Sigmoid colon (tissue), 7 donors: ENCODE results near the gene TRIM44. TPM values are rescaled to one million over a fixed set of nuclear protein-coding genes. Genes with fewer than 3 reads are reported as not detected.

ENCODE experiments used
- DNase-seq: peaks from one replicate; pipeline ENCODE4 v3.0.0-alpha.2; 2019
- H3K27ac ChIP-seq, 4 donors: fragments of 200-600 bp; sonication (generic); one replicate each; pipeline ENCODE4 v1.5.1; 2016 to 2019; ENCODE audit warnings: mild to moderate bottlenecking in 1 of 4
- H3K27me3 ChIP-seq, 3 donors: fragments of 200-600 bp; sonication (generic); one replicate each; pipeline ENCODE4 v1.5.1; 2019; ENCODE audit warnings: mild to moderate bottlenecking in 1 of 3
- H3K36me3 ChIP-seq, 4 donors: fragments of 200-600 bp; sonication (generic); one replicate each; pipeline ENCODE4 v1.5.1; 2016 to 2019
- H3K4me1 ChIP-seq, 4 donors: fragments of 200-600 bp; sonication (generic); one replicate each; pipeline ENCODE4 v1.5.1; 2017 to 2019
- H3K4me3 ChIP-seq, 4 donors: fragments of 200-600 bp; sonication (generic); one replicate each; pipeline ENCODE4 v1.5.1; 2017 to 2019; ENCODE audit warnings: mild to moderate bottlenecking in 2 of 4, moderate library complexity in 1 of 4
- H3K9me3 ChIP-seq, 4 donors: fragments of 200-600 bp in 3 of 4; sonication (generic) in 3 of 4; one replicate each; pipeline versions ENCODE4 v1.5.1 to v1.6.1; 2013 to 2019
- EP300 ChIP-seq, 4 donors: sonication (generic); formaldehyde crosslinking; IDR thresholded peaks; one replicate each; pipeline ENCODE4 v1.6.1; 2017; ENCODE audit warnings: antibody characterized with exemption in 4 of 4
- POLR2A ChIP-seq, 2 donors: fragments of 450-650 bp; IDR thresholded peaks; one replicate each; pipeline ENCODE4 v1.6.1; 2016; ENCODE audit warnings: antibody characterized with exemption in 2 of 2, mild to moderate bottlenecking in 2 of 2, moderate library complexity in 2 of 2
- POLR2AphosphoS5 ChIP-seq, 4 donors: sonication (generic); formaldehyde crosslinking; IDR thresholded peaks; one replicate each; pipeline ENCODE4 v1.6.1; 2017; ENCODE audit warnings: antibody characterized with exemption in 4 of 4
- whole genome bisulfite sequencing, 2 donors: extraction: QIAGEN DNeasy Blood & Tissue Kit; methylation state at CpG; one replicate each; pipeline ENCODE4 v1.1.7; 2013; 5-methylcytosine and 5-hydroxymethylcytosine counted together
- intact Hi-C: fragments of 100-400 bp; cut with DNase I; formaldehyde crosslinking; loops from one replicate; pipeline ENCODE4 v1.15.1; 2023
- polyA plus RNA-seq, 3 donors: library from polyadenylated mRNA; stranded (reverse); fragments of 200-250 nt; gene quantifications; one replicate each; pipeline ENCODE4 v1.2.3, GENCODE V29; 2013
- total RNA-seq, 4 donors: library from RNA; depleted of rRNA; stranded (reverse); fragments of >200 nt; gene quantifications; one replicate each; pipeline ENCODE4 v1.1.0, GENCODE V29; 2016
- TF ChIP-seq, protein P1 (sequence below), 4 experiments: fragments of 450-650 bp in 3 of 4; fragments of 200-600 bp in 1 of 4; IDR thresholded peaks; one replicate each; pipeline ENCODE4 v1.5.1; 2016 to 2019; ENCODE audit warnings: antibody characterized with exemption in 4 of 4, mild to moderate bottlenecking in 3 of 4, moderate library complexity in 2 of 4
- donor health status: healthy with polysubstance abuse.
- donor health status: Bipolar disorder and iron deficiency.
- donor health status: healthy.

TRIM44 gene
- total and polyA plus RNA-seq, 7 donors = 8.4 to 97.2 (median 23.0) TPM

DNA sequence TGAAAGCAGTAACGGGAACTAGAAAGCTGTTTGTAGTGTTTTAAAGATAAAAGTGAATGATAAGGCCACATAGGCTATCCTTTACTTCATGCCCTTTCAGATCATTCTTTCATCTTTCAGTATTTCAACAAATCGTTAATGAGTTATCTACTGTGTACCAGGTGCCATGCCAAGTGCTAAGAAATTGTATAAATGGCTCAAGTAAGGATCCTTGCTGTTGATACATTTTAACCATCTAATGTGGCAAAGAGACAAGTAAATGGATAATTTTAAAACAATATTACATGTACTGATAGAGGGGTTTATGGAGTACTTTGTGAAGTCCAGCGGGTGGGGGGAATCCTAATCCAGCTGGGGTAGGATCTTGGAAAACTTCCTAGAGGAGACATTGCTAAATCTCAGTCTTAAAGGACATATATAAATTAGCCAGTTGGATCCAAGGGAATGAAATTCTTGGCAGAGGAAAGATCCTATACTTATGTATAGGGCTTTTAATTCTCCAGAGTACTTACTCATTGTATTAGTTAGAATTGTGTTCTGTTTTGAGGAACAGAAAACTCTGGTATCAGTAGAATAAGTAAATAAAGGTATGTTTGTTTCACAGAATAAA lies 119.4 kb downstream of the TRIM44 start:
- 76 to 90% methylated on average over 3 of the region's 3 CpGs for WGBS, 2 donors
- no peak for DNase-seq
- Histone ChIP-seq H3K4me3 (no peak overlapping the region), H3K27ac (no peak overlapping the region), H3K27me3 (no peaks in the 10 kb centered on the region), H3K36me3 (no peaks in the 10 kb centered on the region), H3K9me3 (no peaks in the 10 kb centered on the region), H3K4me1 (peaks cover 0 to 20% (median 14%) of the 10 kb centered on the region in 4 donors)
- intact Hi-C loops = no loop called here
- TF ChIP-seq EP300 (IDR thresholded peaks at IDR 0.05) (no peak), POLR2AphosphoS5 (IDR thresholded peaks at IDR 0.05) (no peak), POLR2A (IDR thresholded peaks at IDR 0.05) (no peak)
- TF ChIP-seq, protein P1, sequence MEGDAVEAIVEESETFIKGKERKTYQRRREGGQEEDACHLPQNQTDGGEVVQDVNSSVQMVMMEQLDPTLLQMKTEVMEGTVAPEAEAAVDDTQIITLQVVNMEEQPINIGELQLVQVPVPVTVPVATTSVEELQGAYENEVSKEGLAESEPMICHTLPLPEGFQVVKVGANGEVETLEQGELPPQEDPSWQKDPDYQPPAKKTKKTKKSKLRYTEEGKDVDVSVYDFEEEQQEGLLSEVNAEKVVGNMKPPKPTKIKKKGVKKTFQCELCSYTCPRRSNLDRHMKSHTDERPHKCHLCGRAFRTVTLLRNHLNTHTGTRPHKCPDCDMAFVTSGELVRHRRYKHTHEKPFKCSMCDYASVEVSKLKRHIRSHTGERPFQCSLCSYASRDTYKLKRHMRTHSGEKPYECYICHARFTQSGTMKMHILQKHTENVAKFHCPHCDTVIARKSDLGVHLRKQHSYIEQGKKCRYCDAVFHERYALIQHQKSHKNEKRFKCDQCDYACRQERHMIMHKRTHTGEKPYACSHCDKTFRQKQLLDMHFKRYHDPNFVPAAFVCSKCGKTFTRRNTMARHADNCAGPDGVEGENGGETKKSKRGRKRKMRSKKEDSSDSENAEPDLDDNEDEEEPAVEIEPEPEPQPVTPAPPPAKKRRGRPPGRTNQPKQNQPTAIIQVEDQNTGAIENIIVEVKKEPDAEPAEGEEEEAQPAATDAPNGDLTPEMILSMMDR (IDR thresholded peaks at IDR 0.05) = no peak

- DNase-seq = no peak
- no peaks in the 10 kb centered on the region for H3K9me3 ChIP-seq
- TF ChIP-seq POLR2A (IDR thresholded peaks at IDR 0.05) (no peak), POLR2AphosphoS5 (IDR thresholded peaks at IDR 0.05) (no peak), EP300 (IDR thresholded peaks at IDR 0.05) (no peak)
- TF ChIP-seq, protein P1 (IDR thresholded peaks at IDR 0.05) = no peak
- intact Hi-C loops = no loop called here
- WGBS, 2 donors = 89 to 91% methylated on average over 3 of the region's 3 CpGs
- H3K4me1 ChIP-seq = peaks cover 0 to 38% (median 30%) of the 10 kb centered on the region in 4 donors
- H3K4me3 ChIP-seq = no peak overlapping the region
- no peaks in the 10 kb centered on the region for H3K27me3 ChIP-seq
- no peak overlapping the region for H3K27ac ChIP-seq
- no peaks in the 10 kb centered on the region for H3K36me3 ChIP-seq
Observed at GRCh38 chr11:35783809-35784208, 121.2 kb downstream of the TRIM44 start.

GRCh38 chr11:35784699-35785098 lies 122.1 kb downstream of the TRIM44 start:
- no peak for DNase-seq
- TF ChIP-seq, protein P1 (IDR thresholded peaks at IDR 0.05) = no peak
- TF ChIP-seq POLR2AphosphoS5 (IDR thresholded peaks at IDR 0.05) (no peak), POLR2A (IDR thresholded peaks at IDR 0.05) (no peak), EP300 (IDR thresholded peaks at IDR 0.05) (no peak)
- Histone ChIP-seq H3K27ac (no peak overlapping the region), H3K4me1 (peaks cover 0 to 46% (median 36%) of the 10 kb centered on the region in 4 donors), H3K36me3 (no peaks in the 10 kb centered on the region), H3K27me3 (no peaks in the 10 kb centered on the region), H3K9me3 (no peaks in the 10 kb centered on the region), H3K4me3 (no peak overlapping the region)
- intact Hi-C loops = no loop called here

DNA sequence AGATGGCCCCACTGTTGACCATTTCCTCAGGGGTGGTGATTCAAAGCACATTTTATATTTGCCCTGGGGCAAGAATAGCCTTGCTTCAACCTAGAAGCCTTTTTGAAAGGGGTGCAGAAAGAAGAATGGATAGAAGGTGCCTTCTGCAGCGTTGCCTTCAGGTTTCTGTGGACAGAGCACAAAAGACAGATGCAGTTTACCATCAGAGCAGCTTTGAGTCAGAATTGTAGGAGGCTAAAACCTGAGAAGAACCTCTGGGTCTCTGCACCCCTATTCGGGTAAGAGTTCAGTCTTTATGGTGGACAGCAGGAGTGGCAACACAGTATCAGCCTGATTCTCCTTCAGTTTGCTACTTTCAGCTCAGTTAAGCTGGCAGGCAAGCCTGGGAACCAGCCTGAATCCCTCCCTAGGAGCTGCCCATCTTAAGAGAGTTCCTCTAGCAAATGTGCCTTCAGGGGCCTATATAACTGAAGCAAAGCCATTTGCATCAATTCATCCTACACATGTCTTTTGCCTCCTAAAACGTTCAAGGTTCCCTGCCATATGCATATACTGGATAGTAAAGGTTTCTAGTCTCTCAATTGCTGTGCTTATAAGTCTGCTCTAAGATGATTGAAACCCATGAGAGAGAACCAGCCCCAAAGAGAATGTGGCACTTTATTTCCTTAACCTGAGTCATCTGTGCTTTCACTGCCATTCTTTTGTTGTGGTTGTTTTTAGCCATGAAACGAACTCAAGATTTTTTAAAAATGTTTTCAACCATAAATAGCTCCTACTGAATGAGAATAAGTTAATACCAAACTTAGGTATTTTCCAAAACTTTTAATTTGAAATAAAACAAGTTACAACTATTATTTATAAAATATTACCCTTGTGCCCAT lies 123.0 kb downstream of the TRIM44 start:
- intact Hi-C loops = no loop called here
- no peaks in the 10 kb centered on the region for H3K9me3 ChIP-seq
- no peak overlapping the region for H3K27ac ChIP-seq
- H3K4me3 ChIP-seq = no peak overlapping the region
- no peaks in the 10 kb centered on the region for H3K36me3 ChIP-seq
- peaks cover 0 to 54% (median 43%) of the 10 kb centered on the region in 4 donors for H3K4me1 ChIP-seq
- TF ChIP-seq POLR2AphosphoS5 (IDR thresholded peaks at IDR 0.05) (no peak), EP300 (IDR thresholded peaks at IDR 0.05) (no peak), POLR2A (IDR thresholded peaks at IDR 0.05) (no peak)
- TF ChIP-seq, protein P1 (IDR thresholded peaks at IDR 0.05) = no peak
- no peak for DNase-seq
- 70 to 81% methylated on average over 4 of the region's 4 CpGs for WGBS, 2 donors
- no peaks in the 10 kb centered on the region for H3K27me3 ChIP-seq
